GM19438 (cell line): ENCODE measurements around the gene SLC9A3.

Experiments
- ATAC-seq: cut with Tn5 transposase; IDR thresholded peaks from one replicate; pipeline ENCODE4 v1.9.1; 2021; ENCODE audit warnings: low read depth; ENCODE audit not compliant: unreplicated experiment

The SLC9A3 gene

DNA sequence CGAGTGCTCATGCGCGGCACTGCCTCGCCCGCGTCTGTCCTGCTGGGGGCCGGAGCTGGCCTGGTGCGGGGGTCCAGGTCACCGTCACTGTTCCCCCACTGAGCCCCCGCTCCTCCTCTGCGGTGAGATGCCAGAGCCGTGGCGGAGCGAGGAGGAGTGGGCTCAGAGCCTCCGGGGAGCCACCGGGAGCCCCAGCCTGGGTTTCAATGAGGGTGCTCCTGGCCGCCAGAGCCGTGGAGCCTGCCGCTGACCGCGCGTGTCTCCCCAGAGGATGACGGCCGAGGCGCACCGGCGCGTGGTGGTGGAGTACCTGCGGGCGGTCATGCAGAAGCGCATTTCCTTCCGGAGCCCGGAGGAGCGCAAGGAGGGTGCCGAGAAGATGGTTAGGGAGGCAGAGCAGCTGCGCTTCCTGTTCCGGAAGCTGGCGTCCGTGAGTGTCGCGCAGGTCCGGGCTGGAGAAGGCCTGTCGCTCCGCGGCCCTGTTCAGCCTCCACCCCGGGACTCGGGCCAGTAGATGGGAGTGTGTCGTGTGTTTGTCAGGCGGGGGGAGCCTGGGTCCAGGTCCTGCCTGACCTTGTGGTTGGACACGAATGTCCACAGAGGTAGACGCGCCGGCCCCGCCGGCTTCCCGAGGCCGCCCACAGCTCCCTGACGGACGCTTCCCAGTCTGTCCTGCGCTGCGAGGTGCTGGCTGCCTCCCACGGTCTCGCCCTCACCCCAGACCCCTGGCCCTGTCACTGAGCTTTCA is 59.2 kb downstream of the SLC9A3 start:
- no peak for ATAC-seq

DNA sequence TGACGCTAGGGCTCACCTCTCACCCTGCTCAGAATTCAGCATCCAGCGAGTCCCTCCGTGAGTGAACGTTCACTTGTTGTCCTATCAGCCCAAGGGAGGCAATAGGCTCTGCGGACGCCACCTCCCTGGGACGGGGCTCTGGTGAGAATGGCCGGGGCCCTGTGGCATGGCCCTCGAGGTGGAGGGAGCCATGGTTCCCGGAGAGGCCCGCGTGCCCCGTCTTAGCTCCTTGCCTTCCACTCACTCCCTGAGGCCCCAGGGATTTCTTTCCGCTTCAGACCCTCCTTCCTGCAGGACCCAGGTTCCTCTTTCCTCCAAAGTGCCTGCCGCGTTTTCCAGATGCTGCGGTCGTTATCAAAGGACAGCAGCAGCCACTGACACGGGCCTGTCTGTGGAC is 59.8 kb downstream of the SLC9A3 start:
- ATAC-seq = no peak

DNA sequence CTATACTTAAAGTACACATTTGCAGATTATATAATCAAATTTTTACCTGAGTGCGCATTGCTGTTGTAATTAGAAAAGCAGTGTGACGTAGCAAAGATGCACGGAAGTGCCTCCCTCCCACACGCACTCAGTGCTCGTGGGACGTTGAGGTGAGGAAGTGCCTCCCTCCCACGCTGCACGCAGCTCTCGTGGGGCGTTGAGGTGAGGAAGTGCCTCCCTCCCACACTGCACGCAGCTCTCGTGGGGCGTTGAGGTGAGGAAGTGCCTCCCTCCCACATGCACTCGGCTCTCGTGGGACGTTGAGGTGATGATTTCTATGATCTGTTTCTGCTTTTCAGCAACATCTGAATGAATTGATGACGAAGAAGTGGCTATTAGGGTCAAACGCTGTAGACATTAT is 60.3 kb downstream of the SLC9A3 start:
- ATAC-seq = no peak

DNA sequence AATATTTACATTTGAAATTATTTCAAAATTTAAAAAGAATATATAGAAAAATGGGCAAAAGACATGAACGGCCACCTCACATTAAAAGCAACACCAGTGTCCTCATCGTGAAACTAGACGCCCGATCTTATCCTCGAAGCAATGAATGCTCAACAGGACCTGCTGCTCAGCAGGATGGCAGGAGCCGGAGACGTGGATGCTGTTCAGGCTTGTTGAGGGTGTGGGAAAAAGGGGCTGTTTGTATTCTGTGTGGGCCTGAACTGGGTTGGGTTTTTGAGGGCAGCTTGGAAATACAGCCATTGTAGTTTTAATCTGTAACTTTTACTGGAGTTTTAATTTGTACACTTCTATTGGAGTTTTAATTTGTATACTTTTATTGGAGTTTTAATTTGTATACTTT is 60.9 kb downstream of the SLC9A3 start:
- no peak for ATAC-seq

DNA sequence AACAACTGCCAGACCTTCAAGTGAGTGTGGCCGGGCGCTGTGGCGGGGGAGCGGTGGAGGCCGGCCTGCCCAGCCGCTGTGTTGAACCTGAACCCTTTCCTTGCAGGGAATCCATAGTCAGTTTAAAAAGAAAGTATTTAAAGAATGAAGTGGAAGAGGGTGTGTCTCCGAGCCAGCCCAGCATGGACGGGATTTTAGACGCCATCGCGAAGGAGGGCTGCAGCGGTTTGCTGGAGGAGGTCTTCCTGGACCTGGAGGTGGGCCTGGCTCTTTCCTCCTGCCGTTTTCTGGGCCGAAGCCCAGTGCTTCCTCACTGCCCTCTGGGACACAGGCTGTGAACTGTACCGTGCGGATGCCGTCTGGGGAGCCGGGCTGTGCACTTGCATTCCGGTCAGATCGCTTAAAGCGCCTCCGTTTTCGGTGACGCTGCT is 62.2 kb downstream of the SLC9A3 start:
- ATAC-seq = no peak

DNA sequence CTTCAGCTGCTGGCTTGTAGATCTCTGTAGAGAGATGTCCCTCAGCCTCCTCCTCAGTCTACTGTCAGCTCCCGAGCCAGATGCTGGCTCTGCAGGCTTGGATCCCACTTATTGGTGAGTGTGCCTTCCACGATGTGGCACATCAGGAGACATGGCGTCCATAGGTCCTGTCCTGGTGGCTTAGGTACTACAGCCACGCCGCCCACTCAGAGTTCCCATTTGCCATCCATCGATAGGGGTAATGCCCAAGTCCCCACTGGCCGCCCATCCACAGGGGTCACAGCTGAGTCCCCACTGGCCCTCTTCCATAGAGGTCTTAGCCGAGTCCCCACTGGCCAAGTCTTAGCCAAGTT is 64.0 kb downstream of the SLC9A3 start:
- ATAC-seq = no peak

DNA sequence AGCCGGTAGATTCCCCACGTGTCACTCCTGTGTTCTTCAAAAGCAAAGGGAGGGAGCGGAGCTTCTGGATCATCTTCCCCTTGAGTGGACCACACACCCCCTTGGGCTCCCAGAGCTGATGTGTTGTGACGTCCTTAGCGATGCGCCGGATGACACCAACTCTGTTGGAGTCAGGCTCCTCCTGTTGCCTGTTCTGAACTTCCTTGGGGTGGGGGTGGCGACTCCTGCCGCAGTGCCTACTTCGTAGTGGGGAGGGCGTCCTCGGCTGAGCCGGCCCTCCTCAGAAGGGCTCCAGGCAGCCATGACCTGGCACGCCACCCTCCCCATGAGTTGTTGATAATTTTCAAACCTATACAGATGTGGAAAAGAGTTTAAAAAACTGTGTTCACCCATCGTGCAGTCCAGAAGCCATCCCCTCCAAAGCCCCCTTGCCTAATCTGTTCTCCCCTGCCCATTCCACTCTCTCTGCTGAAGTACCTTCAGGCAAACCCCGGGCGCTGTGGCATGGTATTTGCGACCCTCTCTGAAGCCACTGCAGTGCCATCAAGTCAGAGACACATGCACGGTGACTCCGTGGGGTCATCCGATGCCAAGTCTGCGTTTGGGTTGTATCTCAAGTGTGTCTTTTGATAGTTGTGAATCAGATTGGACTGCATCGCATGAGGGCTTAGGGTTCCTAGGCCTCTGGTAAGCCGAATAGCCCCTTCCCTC is 64.5 kb downstream of the SLC9A3 start:
- ATAC-seq = no peak

DNA sequence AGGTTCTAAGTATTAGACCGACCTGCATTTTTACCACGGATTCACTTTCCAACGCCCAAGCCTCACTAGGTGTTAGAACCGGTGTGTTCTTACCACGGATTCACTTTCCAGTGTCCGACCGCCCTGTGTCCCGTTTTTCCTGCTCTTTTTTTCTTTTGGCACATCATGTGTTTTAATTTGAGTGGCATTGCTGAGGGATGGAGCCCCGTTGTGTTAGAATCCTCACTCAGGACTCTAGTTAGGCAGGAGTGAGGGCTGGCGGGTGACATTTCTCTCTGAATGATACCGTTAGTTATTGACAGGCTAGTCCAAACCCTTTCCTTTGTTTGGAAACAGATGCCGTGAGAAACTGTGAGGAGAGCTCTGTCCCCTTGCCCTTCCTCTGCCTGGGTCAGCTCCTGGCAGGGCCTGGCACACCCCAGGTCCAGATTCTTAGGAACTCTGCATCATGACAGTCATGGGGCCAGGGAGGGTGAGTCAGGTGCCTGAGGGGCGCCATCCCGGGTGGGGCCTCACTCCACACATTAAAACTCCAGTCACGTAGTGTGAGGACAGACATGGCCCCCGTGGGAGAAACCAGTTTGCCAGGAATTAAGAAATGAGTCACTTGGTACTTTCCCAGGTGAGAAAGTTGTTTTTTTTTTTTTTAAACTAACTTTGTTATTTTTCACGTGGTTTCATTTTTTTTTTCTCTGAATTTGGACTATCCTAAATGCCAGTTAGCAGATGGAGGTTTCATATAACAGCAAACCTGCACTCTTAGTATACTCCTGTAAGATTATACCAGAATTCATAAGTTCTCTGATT is 65.5 kb downstream of the SLC9A3 start:
- no peak for ATAC-seq

DNA sequence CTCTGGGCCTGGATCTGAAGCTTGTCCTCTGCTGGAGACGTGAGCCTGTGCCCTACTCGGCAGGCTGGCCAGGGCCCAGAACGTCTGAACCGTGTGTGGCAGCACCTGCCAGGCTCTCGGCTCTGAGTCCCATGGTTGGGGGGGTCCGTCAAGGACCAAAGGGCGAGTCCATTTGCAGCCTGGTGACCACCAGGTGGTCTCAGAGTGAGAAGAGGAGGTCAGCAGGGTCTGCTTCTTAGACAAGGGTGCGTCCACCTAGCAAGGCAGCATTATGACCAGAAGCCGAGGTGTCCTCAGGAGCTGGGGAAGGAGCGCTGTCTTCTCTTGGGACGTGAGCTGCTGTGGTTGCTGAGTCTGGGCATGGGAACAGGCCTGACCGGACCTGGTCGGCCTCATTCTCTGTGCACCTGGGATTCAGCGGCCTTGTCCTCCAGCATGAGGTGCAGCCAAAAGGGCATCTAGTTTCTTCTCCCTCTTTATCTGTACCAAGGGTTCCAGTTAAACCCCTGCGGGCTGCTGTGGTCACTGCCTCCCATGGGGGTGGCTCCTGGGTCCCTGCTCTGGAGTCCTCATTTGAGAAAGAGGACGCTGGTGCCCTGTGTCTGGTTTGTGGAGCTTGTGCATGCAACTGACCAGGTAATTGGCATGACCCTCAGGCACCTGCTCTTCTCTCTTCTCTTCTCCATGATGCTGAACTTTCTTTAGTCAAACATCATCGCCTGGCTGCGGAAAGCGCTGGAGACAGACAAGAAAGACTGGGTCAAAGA is 66.9 kb downstream of the SLC9A3 start:
- no peak for ATAC-seq

DNA sequence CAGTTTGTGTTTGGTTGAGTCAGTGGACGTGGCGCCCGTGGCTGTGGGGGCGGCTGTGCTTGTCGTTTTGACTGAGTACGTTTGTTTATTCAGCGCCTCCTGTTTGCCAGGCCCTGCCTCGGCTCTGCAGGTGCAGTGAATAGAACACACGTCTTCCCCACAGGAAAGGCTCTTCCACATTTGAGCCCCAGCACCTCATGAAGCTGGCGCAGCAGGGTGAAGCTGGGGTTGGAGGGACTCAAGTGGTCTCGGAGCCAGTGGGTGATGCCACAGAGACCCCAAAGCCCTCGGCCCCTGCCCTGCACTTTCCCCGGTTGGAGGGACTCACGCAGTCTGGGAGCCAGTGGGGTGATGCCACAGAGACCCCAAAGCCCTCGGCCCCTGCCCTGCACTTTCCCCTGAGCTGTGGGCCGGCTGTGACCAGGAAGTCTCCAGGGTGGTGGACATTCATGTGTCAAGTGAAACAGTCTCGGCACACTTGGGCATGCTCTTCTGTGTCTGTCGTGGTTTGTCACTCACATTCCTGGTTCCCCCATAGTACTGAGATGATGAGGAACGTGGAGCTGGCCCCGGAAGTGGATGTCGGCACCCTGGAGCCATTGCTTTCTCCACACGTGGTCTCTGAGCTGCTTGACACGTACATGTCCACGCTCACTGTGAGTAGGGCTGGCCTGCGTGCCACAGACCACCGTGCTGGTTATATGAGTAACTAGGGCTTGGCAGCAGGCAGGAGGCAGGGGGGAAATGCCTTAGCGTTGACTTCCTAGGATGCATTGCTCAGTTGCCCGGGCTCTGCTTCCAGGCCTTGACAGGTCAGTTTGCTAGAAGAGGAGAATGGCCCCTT is 67.7 kb downstream of the SLC9A3 start:
- no peak for ATAC-seq

DNA sequence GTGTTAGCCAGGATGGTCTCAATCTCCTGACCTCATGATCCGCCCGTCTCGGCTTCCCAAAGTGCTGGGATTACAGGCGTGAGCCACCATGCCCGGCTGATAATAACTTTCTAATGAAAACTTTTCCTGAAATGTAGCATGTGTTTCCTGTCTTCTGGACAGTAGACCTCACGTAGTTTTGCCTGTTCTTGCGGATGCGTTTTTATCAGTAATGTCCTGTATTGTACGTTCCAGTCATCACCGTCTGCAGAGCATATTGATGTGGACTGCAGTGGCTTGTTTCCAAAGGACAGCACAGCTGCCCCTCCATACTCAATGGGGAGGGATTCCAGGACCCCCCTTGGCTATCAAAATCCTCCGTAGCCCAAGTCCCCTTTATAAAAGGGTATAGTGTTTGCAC is 68.4 kb downstream of the SLC9A3 start:
- no peak for ATAC-seq

DNA sequence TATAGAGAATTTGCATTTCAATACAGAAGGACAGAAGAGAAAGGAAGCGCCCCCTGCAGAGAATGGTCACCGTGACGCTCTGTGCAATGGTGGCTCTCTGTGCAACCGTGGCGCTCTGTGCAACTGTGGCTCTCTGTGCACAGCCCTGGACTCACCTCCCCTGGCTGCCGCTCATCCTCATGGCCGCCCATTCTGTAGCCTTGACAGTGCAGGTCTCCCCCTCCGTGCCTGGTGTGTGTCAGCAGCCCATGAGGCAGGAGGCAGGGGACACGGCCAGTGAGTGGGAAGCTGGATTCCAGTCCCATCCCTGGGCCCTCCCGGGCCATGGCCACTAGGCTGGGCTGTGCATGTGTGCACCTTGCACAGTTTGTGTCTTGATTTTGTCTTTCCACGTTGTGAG is 69.3 kb downstream of the SLC9A3 start:
- ATAC-seq = no peak

DNA sequence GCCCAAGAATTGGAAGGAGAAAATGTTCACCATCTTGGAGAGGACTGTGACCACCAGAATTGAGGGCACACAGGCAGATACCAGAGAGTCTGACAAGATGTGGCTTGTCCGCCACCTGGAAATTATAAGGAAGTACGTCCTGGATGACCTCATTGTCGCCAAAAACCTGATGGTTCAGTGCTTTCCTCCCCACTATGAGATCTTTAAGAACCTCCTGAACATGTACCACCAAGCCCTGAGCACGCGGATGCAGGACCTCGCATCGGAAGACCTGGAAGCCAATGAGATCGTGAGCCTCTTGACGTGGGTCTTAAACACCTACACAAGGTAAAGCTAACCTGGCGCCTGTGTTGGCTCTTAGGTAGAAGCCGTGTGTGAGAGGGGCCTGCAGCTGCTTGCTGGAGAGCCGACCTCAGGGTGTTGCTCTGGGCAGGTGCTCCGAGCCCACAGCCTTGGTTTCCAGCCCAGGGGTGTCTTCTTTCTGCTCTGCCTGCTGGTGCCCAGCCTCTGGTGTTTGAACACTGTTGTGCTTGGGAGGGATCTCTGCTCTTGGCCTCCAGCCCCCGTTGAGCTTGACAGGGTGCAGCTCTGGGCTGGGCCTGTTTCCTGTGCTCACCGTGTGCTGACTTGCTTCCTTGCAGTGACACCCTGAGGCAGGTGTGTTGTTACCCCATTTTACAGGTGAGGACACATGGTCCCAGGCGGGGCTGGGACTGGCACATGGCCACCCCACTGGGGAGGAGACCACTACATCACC is 70.3 kb downstream of the SLC9A3 start:
- ATAC-seq = no peak

DNA sequence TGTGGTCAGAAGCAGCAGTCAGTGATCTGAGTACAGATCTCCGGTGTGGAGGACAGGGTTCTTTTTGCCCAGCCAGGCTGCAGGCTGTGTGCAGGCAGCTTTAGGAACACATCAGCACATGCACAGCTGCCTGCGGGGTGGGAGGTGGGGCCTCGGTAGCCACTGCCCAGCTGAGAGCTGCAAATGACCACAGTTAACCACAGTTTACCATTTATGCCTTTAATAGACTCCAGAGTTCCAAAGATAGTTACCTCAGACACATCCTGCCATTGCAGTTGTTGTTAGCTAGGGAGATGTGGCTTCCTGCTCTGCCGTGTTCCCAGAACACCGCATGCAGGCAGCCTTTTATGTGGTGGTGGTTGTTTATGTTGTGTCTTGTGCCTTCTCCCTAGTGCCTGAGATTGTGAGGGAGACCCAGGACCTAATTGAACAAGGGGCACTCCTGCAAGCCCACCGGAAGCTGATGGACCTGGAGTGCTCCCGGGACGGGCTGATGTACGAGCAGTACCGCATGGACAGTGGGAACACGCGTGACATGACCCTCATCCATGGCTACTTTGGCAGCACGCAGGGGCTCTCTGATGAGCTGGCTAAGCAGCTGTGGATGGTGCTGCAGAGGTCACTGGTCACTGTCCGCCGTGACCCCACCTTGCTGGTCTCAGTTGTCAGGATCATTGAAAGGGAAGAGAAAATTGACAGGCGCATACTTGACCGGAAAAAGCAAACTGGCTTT is 71.1 kb downstream of the SLC9A3 start:
- no peak for ATAC-seq

DNA sequence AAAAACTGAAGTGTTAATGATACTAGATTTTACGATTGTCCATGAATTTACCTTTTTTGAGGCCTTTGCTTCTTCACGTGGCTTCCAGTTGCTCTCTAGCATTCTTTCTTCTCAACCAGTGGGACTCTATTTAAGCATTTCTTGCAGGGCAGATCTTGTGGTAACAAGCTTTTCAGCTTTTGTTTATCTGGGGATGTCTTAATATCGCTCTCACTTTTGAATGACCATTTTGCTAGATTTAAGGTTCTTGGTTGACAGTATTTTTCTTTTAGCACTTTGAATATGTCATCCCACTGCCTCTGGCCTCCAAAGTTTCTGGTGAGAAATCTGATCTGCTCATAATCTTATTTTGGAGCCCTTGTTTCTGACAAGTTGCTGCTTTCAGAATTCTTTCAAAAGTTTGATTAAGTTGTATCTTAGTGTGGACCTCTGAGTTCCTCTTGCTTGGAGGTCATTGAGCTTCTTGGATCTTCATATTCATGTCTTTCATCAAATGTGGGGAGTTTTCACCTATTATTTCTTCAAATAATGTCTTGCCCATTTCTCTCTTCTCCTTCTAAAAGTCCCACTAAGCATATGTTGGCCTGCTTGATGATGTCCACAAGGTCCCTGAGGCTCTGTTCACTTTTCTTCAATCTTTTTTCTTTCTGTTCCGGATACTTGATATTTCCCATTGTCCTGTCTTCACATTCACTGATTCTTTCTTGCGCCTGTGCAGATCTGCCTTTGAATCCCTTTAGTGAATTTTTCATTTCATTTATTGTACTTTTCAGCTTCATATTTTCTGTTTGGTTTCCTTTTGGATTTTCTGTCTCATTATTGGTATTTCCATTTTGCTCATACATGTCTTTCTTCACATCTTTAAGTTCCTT is 72.4 kb downstream of the SLC9A3 start:
- ATAC-seq = no peak

DNA sequence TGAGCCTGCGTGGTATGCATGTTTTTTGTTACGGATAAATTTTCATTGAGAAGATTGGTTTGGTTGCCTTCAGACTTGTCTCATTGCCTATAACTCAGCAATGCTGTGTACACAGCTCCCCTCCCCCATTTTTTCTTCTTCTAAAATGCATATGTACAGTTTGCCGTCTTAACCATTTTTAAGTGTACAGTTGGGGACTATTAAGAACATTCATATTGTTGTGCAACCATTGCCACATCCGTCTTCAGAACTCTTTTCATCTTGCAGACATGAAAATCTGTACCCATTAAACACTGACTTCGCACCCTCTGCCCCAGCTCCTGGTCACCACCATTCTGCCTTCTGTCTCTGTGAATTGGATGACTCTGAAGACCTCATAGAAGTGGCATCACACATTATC is 75.1 kb downstream of the SLC9A3 start:
- ATAC-seq = no peak

DNA sequence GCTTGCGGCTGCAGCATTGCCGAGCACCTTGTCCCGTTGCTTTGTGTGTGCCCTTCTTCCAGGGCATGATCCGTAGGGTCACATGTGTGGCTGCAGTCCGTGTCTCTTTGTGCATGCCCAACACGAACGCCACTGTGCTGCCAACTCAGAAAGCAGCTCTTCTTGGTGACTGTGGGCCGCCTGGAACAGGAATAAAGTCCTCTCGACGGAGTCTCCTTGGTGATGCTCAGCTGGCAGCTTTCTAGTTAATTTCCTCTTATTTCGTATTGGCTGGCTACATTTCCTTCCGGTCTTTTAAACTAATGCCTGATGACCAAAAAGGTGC is 75.5 kb downstream of the SLC9A3 start:
- ATAC-seq = no peak
